SK-N-SH (cell line): ENCODE data around the gene CD109. TPM values are rescaled to one million over a fixed set of nuclear protein-coding genes. Genes with fewer than 3 reads are reported as not detected.

Source experiments
- CTCF ChIA-PET: fragments of 300-600, 350-600 bp; formaldehyde crosslinking; extraction: SDS; loops from one replicate; lab custom pipeline; 2021; lab: Yijun Ruan, JAX
- POLR2A ChIA-PET: fragments of 350-600 bp; sonication (Branson Sonifier 250); formaldehyde crosslinking; extraction: SDS; loops from one replicate; lab custom pipeline; 2020; ENCODE audit warnings: antibody characterized with exemption, inconsistent platforms; lab: Yijun Ruan, JAX
- DNase-seq: peaks from one replicate; pipeline ENCODE4 v3.0.0; 2012
- H2AFZ ChIP-seq: fragments of 200-600 bp; sonication (generic); 2 replicates; pipeline ENCODE4 v1.8.1; 2016; ENCODE audit warnings: antibody characterized with exemption, mild to moderate bottlenecking, low read depth
- H3F3A ChIP-seq: fragments of 200-600 bp; sonication (generic); replicated peaks from 2 replicates; pipeline ENCODE3; 2016; ENCODE audit warnings: antibody characterized with exemption, mild to moderate bottlenecking; ENCODE audit not compliant: insufficient read depth
- H3K27ac ChIP-seq, 2 experiments: fragments of 200-500 bp in 1 of 2; fragments of 200-600 bp in 1 of 2; sonication (Bioruptor generic) in 1 of 2; sonication (generic), shearing (Covaris generic) in 1 of 2; 2 replicates each; pipeline versions ENCODE4 v1.5.1 to v1.6.1; 2014 to 2016; ENCODE audit warnings: low read depth in 2 of 2, inconsistent platforms in 1 of 2, low read length in 1 of 2, mild to moderate bottlenecking in 1 of 2, mixed read lengths in 1 of 2
- H3K27me3 ChIP-seq: fragments of 200-600 bp; sonication (generic), shearing (Covaris generic); 2 replicates; pipeline ENCODE4 v1.6.1; 2016; ENCODE audit warnings: mixed run types; ENCODE audit not compliant: insufficient read depth
- H3K36me3 ChIP-seq, 2 experiments: fragments of 200-500 bp in 1 of 2; fragments of 200-600 bp in 1 of 2; sonication (Bioruptor generic) in 1 of 2; sonication (generic) in 1 of 2; replicated peaks in 1 of 2; 2 replicates each; pipeline versions ENCODE3 to v1.5.1; 2014 to 2016; ENCODE audit warnings: low read length in 1 of 2, mild to moderate bottlenecking in 1 of 2; ENCODE audit not compliant: insufficient read depth in 2 of 2, control insufficient read depth in 1 of 2
- H3K4me1 ChIP-seq, 2 experiments: fragments of 200-500 bp in 1 of 2; fragments of 200-600 bp in 1 of 2; sonication (Bioruptor generic) in 1 of 2; sonication (generic), shearing (Covaris generic) in 1 of 2; 2 replicates each; pipeline versions ENCODE4 v1.5.1 to v1.6.1; 2014 to 2016; ENCODE audit warnings: low read depth in 1 of 2, low read length in 1 of 2, mixed run types in 1 of 2; ENCODE audit not compliant: insufficient read depth in 2 of 2, control insufficient read depth in 1 of 2
- H3K4me2 ChIP-seq: fragments of 200-600 bp; sonication (generic), shearing (Covaris generic); 2 replicates; pipeline ENCODE4 v1.6.1; 2017; ENCODE audit warnings: mixed run types
- H3K4me3 ChIP-seq, 2 experiments: fragments of 200-500 bp in 1 of 2; fragments of 200-600 bp in 1 of 2; sonication (Bioruptor generic) in 1 of 2; sonication (generic), shearing (Covaris generic) in 1 of 2; 2 replicates each; pipeline versions ENCODE4 v1.5.1 to v1.8.1; 2014 to 2016; ENCODE audit warnings: low read depth in 2 of 2, inconsistent platforms in 1 of 2, low read length in 1 of 2, mild to moderate bottlenecking in 1 of 2, mixed read lengths in 1 of 2, moderate library complexity in 1 of 2
- H3K79me2 ChIP-seq: fragments of 200-600 bp; sonication (generic); 2 replicates; pipeline ENCODE4 v1.8.1; 2017; ENCODE audit warnings: mild to moderate bottlenecking; ENCODE audit not compliant: insufficient read depth
- H3K9ac ChIP-seq: fragments of 200-600 bp; sonication (generic); 2 replicates; pipeline ENCODE4 v1.6.1; 2017; ENCODE audit warnings: mixed run types
- H3K9me2 ChIP-seq: fragments of 200-600 bp; sonication (generic); 2 replicates; pipeline ENCODE4 v1.6.1; 2017; ENCODE audit warnings: mixed run types
- H3K9me3 ChIP-seq: fragments of 200-600 bp; sonication (generic); 2 replicates; pipeline ENCODE4 v1.6.1; 2017; ENCODE audit warnings: mixed run types, mild to moderate bottlenecking, moderate library complexity
- H4K20me1 ChIP-seq: fragments of 200-600 bp; sonication (generic); 2 replicates; pipeline ENCODE4 v1.6.1; 2017; ENCODE audit warnings: mild to moderate bottlenecking, mixed run types; ENCODE audit not compliant: insufficient read depth
- CHD2 ChIP-seq: fragments of 150-350 bp; IDR thresholded peaks from 2 replicates; pipeline ENCODE4 v1.6.1; 2018; ENCODE audit warnings: low read length; ENCODE audit not compliant: partially characterized antibody
- ELF1 ChIP-seq: IDR thresholded peaks from 2 replicates; pipeline ENCODE4 v1.4.0; 2012
- FOXJ3 ChIP-seq: sonication (generic); formaldehyde crosslinking; IDR thresholded peaks from 2 replicates; pipeline ENCODE4 v1.5.1; 2020; ENCODE audit warnings: mild to moderate bottlenecking, missing genetic modification reagents
- FOXM1 ChIP-seq: IDR thresholded peaks from 2 replicates; pipeline ENCODE4 v1.4.0; 2012; ENCODE audit warnings: low read depth, mild to moderate bottlenecking
- GABPA ChIP-seq: IDR thresholded peaks from 2 replicates; pipeline ENCODE4 v1.4.0; 2012; ENCODE audit warnings: low read depth, mild to moderate bottlenecking
- JUND ChIP-seq: IDR thresholded peaks from 2 replicates; pipeline ENCODE4 v1.4.0; 2012
- MXI1 ChIP-seq: IDR thresholded peaks from 2 replicates; pipeline ENCODE4 v1.6.1; 2012; ENCODE audit warnings: mild to moderate bottlenecking, low read depth, low read length, improper control_type of control experiment
- RCOR1 ChIP-seq: fragments of 150-350 bp; IDR thresholded peaks from 2 replicates; pipeline ENCODE4 v1.6.1; 2017; ENCODE audit warnings: antibody characterized with exemption, low read length
- REST ChIP-seq: IDR thresholded peaks from 2 replicates; pipeline ENCODE4 v1.6.1; 2012; ENCODE audit warnings: mild to moderate bottlenecking, low read depth, low read length, moderate library complexity
- RXRA ChIP-seq: IDR thresholded peaks from 2 replicates; pipeline ENCODE4 v1.4.0; 2012; ENCODE audit warnings: low read depth, mild to moderate bottlenecking, borderline replicate concordance
- SMC3 ChIP-seq: IDR thresholded peaks from 2 replicates; pipeline ENCODE4 v1.6.1; 2012; ENCODE audit warnings: low read depth, low read length, improper control_type of control experiment
- TEAD4 ChIP-seq: IDR thresholded peaks from 2 replicates; pipeline ENCODE4 v1.4.0; 2012; ENCODE audit warnings: mild to moderate bottlenecking, borderline replicate concordance; ENCODE audit not compliant: insufficient read depth
- YY1 ChIP-seq: IDR thresholded peaks from 2 replicates; pipeline ENCODE4 v1.4.0; 2012; ENCODE audit warnings: low read depth, mild to moderate bottlenecking
- WGBS: methylation state at CpG from one replicate; pipeline ENCODE4 v1.1.6; 2017; ENCODE audit warnings: low lambda C conversion rate; 5-methylcytosine and 5-hydroxymethylcytosine counted together
- polyA plus RNA-seq, 3 experiments: library from polyadenylated mRNA; depleted of rRNA; stranded (reverse); fragments of >200 nt; gene quantifications; 2 replicates each; pipeline ENCODE4 v1.2.3, GENCODE V29; 2012
- TF ChIP-seq, protein P1 (sequence below): IDR thresholded peaks from 2 replicates; pipeline ENCODE4 v1.4.0; 2012; ENCODE audit warnings: low read depth
- TF ChIP-seq, protein P2 (sequence below): IDR thresholded peaks from 2 replicates; pipeline ENCODE4; 2012

CD109 gene
- polyA plus RNA-seq, 1 of the 3 experiments (the other 2 are of a cell fraction): 19.7 TPM

- Histone ChIP-seq H3K9me3 (no peaks in the 10 kb centered on the region), H3K4me3 (no peak overlapping the region), H3K4me1 (peaks cover 0 to 3% of the 10 kb centered on the region in 2 experiments; a peak in 2 of 4 replicates), H3F3A (no peaks in the 10 kb centered on the region), H3K79me2 (no peaks in the 10 kb centered on the region), H3K9ac (no peak overlapping the region), H4K20me1 (peaks cover 2% of the 10 kb centered on the region; the same call in 1 of the 2 replicates), H2AFZ (no peak overlapping the region), H3K9me2 (no peaks in the 10 kb centered on the region), H3K27me3 (no peaks in the 10 kb centered on the region), H3K36me3 (peaks cover 18 to 19% of the 10 kb centered on the region in 2 experiments), H3K27ac (no peak overlapping the region), H3K4me2 (no peak overlapping the region)
- POLR2A ChIA-PET: no interaction called here
- CTCF ChIA-PET: interaction anchor here (0.6 to 2.9 kb wide), 25 partner anchors 9 to 1483 kb away, joined by 3 to 19 read pairs (median 4); no protein-coding TSS in a partner anchor
- WGBS: 61% methylated on average over 5 of the region's 6 CpGs
- TF ChIP-seq RCOR1: no peak
- no peak for TF ChIP-seq RXRA
- no peak for TF ChIP-seq FOXM1
- no peak for TF ChIP-seq MXI1
- no peak for TF ChIP-seq SMC3
- TF ChIP-seq FOXJ3 (CRISPR knock-in tag): no peak
- no peak for TF ChIP-seq YY1
- no peak for TF ChIP-seq TEAD4
- TF ChIP-seq, protein P1, sequence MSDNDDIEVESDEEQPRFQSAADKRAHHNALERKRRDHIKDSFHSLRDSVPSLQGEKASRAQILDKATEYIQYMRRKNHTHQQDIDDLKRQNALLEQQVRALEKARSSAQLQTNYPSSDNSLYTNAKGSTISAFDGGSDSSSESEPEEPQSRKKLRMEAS: no peak
- TF ChIP-seq, protein P2, sequence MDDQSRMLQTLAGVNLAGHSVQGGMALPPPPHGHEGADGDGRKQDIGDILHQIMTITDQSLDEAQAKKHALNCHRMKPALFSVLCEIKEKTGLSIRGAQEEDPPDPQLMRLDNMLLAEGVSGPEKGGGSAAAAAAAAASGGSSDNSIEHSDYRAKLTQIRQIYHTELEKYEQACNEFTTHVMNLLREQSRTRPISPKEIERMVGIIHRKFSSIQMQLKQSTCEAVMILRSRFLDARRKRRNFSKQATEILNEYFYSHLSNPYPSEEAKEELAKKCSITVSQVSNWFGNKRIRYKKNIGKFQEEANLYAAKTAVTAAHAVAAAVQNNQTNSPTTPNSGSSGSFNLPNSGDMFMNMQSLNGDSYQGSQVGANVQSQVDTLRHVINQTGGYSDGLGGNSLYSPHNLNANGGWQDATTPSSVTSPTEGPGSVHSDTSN: no peak
- TF ChIP-seq ELF1: no peak
- TF ChIP-seq REST: no peak
- no peak for TF ChIP-seq GABPA
- TF ChIP-seq CHD2: no peak
- TF ChIP-seq JUND: no peak
- DNase-seq: no peak
These were observed 37.8 kb downstream of the CD109 start for GRCh38 chr6:73733791-73734190.
